ENCODE results near the gene ATMIN.

The ATMIN gene

GRCh38 chr16:81005610-81006161 lies 30.0 kb upstream of the ATMIN start:
- DNase-seq (ENCODE audit: low read depth) = no peak

DNA sequence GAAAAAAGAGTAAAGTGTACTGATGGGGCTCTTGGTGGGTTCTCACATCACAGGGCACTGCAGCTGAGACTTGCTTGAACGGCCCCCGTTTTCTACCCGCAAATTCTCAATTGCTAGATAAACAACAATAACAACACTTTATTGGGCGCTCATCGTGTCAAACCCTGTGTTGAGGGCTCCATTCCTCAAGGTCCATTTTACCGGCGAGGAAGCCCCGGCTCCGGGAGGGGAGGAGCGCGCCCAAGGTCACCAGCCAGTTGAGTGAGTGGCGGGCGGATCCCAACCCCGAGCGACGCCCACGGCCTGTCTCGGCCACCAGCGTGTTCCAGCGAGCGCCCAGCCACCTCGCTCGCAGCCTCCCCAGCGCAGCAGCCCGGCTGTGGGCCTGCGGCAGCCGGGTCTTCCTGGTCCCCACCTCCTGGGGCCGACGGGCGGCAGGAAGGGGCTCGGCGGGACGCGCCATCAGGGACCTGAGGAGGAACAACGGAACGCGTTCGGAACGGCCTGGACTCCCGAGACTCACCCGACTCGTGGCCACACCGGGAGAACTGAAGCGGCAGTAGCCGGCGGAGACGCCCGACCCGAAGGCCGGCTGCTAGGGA lies 29.3 kb upstream of the ATMIN start:
- no peak for DNase-seq (ENCODE audit: low read depth)

DNA sequence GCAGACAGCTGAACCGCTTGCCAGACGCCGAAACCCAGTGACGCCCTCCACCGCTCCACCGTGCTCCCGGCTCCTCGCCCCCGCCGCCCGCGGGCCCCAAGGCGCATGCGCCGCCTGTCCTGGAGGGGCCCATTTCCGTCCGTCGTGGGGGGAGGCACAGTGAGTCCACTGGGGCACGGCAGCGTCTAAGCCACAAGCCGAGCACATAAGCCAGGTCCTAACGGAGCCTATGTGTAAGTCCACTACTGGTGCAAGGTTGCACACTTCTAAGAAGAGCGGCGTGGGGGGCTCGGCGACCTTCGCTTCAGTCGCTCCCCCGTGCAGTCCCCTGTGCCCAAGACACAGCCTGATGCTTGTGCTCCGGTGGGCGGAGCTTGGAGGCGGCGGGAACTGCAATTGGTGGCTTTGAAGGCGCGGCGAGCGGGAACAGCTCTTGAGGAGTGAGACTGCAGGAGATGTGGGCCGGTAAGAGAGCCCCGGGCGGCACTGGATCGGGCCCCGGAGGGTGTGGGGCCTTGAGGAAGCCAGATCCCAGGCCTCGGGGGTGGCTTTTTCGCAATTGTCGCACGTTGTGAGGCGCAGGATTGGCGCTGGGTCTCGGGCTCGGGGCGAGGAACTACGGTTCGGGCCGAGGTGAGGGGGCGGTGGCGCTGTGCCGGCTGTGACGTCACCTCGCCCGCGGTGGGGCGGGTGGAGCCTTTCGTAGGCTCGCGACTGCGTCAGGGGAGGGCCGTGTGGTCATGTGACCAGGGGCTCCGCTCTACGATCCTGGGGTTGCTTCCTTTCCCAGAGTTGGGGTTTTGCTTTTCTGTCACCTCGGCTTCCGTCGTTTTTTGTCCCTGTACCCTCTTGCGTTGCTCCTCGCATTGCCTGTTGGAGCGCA lies 28.6 kb upstream of the ATMIN start, which contains the start of the genes CENPN and CMC2:
CENPN (plus strand) TSS at position 402 of the 883 bp plus-strand sequence. CDS start 4,726 bp downstream, outside the sequence.
CMC2 (minus strand) TSS at position 73 of the 883 bp plus-strand sequence. CDS start 9,491 bp downstream, outside the sequence.
- DNase-seq (ENCODE audit: low read depth) = peak; percentile 99

DNA sequence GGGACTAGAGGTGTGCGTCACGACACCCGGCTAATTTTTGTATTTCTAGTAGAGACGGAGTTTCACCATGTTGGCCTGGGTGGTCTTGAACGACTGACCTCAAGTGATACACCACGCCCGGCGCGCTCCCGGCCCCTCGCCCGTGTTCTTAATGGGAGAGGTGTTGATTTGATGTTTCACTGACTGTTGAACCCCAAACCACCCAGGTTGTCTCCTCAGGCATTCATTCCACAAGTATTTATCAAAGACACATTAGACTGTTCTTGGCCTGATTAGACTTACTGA lies 27.2 kb upstream of the ATMIN start:
- DNase-seq (ENCODE audit: low read depth) = no peak

GRCh38 chr16:81012974-81013373 lies 22.7 kb upstream of the ATMIN start:
- DNase-seq (ENCODE audit: low read depth) = no peak

DNA sequence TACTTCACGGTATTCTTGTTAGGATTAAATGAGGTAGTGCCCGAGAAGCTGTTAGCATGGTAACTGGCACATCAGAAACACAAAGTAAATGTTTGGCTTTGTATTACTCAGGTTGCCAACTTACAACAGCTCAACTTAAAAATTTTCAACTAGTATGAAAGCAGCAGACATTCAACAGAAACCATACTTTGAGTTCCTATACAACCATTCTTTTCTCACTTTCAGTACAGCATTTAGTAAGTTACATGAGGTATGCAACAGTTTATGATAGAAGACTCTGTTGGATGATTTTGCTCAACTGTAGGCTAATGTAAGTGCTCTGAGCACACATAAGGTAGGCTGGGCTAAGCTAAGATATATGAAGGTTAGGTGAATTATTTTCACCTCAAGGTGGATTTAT lies 21.0 kb upstream of the ATMIN start:
- no peak for DNase-seq (ENCODE audit: low read depth)

GRCh38 chr16:81018496-81018895 lies 17.1 kb upstream of the ATMIN start:
- no peak for DNase-seq (ENCODE audit: low read depth)

DNA sequence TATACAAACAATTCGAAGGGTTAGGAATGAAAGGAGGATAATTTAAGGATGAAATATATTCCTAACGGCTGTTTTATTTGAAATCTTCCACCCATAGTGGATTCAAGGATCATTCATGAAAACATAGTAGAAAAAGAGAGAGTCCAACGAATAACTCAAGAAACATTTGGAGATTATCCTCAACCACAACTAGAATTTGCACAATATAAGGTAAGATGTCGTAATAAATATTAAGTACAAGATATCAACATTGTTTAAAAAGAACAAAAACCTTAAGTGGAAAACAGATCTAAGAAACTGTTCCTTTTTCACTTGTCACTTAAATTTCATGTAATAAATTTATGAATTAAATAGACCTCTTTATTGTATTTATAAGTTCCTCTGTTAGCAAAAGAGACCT lies 9.2 kb upstream of the ATMIN start:
- no peak for DNase-seq (ENCODE audit: low read depth)

GRCh38 chr16:81029930-81030604 lies 5.6 kb upstream of the ATMIN start:
- DNase-seq (ENCODE audit: low read depth) = no peak

DNA sequence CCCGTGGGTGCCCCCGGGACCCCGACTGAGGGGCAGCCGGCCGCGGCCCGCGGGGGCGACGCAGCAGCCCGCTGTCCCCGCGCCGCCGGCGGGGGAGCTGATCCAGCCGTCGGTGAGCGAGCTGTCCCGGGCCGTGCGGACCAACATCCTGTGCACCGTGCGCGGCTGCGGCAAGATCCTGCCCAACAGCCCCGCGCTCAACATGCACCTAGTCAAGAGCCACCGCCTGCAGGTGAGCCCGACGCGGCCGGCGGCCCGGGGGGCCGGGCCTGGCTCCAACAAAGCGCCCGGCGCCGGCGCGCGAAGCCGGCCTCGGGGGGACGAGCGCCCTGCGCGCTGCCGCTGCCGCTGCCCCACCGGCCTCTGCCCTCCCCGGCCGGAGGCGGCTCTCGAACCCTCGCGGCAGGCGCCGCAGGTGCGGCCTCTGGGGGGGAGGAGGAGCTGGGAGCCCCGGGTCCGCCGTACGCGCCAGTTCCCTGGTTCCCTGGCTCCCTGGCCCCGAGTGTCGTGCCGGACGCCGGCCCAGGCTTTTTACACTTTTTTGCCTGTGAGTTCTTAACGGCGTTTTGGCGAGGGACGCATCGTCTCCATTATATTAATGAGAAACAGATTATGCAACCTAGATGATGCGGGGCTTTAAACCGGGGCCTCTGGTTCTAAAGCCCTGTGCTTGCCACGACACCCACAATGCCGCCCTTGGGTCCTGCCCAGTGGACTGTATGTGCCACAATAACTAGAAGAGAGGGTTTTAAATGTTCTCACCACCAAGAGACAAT lies 521 bp downstream of the ATMIN start:
- no peak for DNase-seq (ENCODE audit: low read depth)

DNA sequence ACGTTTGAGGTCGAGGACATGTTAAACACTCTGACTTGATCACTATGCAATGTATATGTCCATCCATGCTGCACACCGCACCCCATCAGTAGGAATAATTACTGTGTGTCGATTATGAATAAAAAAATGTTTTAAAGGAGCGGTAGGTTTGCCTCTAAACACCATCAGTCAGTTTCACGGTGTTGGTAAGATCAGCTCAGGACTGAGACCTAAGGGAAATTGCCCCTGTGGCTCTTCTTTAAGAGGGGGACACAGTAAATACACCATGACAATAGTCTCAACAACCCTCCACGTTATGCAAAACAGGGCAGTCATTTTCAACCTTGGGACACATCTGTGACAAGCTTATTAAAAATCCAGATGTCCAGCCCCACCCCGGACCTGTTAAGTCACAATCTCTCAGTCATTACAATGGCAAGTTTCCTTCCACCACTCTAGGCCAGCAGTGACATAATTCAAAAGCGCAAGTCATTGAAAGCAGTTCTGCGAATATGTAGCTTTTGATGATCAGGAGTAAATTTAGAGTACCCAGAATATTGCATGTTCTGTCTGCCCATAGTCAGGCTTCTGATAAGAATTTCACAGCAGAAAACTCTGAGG lies 1.2 kb downstream of the ATMIN start:
- no peak for DNase-seq (ENCODE audit: low read depth)

DNA sequence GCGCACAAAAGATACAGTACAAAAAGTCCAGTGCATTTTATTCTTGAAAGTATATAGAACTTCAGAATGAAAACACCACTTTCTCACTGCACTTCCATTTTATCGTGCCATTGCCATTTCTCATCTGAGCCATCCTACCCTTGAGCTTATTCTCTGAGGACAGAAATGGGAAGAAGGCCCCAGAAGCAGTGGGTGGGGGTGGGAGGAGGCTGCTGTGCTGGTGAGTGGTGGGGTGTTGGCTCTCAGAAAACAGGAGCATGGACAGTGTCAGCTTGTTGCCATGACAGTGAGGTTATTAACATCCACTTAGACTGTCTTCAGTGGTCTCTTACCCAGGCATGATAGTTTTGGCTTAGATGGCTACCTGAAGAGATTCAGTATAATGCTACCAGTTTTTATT lies 4.5 kb downstream of the ATMIN start:
- no peak for DNase-seq (ENCODE audit: low read depth)

DNA sequence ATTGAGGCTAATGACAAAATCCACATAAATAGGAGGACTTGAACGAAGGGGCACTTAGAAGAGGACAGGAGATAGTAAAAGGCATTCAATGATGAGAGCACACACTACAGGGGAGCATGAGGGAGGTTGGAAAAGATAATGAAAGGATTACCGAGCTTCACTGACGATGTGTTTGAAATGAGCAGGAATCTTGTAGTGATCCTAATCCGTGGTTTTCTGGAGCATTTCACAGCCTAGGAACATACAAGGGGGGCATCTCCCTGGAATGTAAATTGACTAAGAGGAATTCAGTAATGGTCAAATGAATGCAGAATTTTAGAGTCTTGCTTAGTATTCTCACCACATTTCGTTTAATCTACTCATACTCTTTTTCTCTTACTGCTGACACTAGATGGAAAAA lies 5.2 kb downstream of the ATMIN start:
- no peak for DNase-seq (ENCODE audit: low read depth)

- DNase-seq (ENCODE audit: low read depth) = no peak
Measured at GRCh38 chr16:81041696-81042095, 6.1 kb downstream of the ATMIN start.

DNA sequence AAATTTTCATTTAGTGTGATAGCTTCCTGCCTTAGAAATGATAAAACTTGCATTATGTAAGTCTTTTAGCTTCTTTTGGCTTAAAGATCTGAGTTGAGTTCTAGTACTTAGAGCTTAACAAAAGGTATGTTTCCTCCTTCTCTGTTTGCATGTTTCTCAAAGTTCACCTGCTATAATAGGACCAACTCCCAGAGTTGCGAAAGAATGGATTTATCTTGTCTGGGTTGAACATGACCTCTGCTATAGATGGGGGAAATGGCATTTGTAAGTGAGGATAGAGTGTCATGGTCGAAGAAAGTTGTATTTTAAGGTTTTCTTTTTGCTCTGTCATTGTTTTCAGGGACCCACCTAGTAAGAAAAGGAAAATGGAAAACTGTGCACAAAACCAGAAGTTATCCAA lies 7.2 kb downstream of the ATMIN start:
- no peak for DNase-seq (ENCODE audit: low read depth)

DNA sequence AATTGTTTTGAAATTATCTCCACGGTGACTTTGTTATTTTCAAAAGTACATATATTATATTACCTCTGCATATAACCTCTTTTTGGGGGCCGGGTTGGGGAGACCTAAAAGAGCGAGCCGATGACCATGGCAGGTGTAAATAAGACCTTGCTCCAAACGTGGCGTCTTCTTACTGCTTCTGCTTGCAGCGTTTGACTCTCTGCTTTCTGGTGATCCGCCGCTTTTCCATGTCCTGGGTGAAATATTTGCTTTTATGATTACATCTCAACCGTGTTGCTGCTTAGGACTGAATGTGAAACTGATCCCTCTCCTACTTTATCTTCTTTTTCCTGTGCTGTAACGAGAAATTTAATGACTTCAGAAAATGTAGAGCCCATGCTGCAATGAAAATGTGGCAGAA lies 18.1 kb downstream of the ATMIN start:
- no peak for DNase-seq (ENCODE audit: low read depth)

DNA sequence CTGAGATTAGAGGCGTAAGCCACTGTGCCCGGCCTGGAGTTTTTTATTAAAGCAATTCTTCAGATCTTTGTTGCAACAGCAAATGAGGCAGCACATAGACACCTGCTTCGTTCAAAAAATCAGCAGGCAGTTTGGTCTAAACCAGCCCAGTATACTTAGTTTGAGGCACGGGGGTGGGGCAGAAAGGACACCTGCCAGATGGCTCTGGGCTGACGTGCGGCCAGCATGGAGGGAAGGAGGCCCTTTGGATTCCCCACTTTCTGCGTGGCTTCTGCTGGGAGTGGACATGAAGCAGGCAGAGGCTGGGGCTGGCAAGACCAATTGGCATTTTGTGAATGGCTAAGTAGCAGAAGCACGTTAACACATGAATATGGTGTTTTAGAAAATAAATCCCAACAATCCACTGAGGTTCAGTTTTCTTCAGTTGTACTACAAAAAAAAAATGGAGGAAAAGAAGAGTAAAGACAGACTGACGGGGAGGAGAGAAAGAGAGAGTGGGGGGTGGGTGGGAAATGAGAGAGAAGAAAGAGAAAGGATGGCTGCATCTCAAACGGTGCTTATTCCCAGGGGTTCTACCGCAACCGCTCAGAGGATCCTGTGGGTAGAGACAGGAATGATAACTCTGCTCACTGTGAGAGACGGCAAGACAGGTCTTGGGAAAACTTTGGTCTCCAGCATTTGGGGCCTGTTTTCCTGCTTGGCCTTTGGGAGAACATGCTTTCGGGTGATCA lies 25.1 kb downstream of the ATMIN start:
- no peak for DNase-seq (ENCODE audit: low read depth)

DNA sequence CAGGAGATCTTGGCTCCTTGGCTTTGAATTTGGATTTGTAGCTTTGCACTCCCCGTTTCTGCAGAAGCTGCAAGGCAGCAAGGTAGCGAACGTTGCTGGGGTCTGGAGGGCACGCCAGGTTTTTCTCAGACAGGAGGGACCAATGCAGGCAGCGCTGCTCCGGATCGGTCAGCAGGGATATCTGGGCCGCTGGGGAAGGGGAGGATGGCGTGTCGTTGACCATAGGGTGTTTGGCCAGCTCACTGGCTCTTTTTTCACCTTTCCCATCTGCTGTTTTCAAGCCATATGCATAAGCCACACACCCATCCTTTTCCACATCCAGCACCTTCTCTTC lies 25.6 kb downstream of the ATMIN start:
- DNase-seq (ENCODE audit: low read depth) = no peak

DNA sequence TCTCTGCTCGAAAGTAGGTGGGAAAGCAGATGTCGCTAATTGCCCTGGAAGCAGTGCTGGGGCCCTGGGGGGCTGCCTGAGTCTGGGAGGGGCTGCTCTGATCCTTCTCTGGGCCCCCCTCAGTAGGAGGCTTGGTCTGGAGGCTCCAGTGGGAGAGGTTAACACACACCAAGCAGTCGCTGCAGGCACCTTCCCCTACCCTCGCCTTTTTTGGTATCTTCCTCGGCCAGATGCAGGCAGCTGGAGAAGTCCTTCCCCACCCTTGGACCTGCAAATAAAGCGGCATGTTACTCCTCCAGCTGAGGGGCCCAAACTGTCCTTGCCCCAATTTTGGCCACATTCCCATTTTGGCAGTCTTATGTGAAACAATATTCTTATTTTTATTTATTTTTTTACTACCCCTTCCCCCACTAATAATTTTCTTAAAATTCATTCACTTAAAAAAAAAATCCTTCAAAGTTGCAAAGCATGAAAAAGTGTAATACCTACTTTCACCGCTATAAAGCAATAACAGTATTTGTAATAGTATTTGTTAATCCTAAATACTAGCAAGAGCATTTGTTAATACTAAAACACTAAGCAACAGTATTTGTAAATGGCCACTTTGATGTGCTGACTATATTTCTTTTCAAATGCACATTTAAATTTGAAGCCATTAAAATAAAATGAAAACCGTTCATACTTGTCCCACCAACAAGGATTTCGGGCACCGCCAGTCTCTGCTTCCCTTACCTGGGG lies 26.4 kb downstream of the ATMIN start:
- no peak for DNase-seq (ENCODE audit: low read depth)

DNA sequence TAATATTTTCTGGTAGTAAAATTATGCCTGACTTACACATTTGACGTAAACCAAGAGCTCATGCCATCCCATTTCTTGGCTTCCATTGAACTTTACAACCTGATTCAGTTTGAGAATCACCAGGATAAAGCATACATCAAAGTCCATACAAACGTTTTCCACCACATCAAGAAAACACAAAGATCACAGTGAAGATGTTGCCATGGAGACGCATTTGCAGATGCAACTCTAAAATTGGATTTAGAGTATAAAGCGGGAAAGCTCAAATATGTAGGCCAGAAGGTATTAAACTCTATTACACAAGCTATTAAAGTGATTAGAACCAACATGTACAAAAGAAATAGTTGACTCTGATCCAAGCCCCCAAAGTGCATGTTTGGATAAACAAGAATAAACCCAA lies 31.0 kb downstream of the ATMIN start:
- DNase-seq (ENCODE audit: low read depth) = no peak

All from GM04504 (cell line).